Measurements from ENCODE around the gene TPD52L1. TPM values are rescaled to one million over a fixed set of nuclear protein-coding genes. Genes with fewer than 3 reads are reported as not detected.

TPD52L1 gene
- total and polyA plus RNA-seq, 2 donors (not counting 1 experiment from before 2014, with no cell fraction given) = not detected

GRCh38 chr6:125188037-125188436, 34.5 kb downstream of the TPD52L1 start:
- no peaks in the 10 kb centered on the region for H3K27me3 ChIP-seq (replicated peaks in 1 of 4; ENCODE audit: control extremely low read depth in 1 of 4, control insufficient read depth in 3 of 4, insufficient read depth in 4 of 4, low read length in 3 of 4)
- no peak overlapping the region for H3K27ac ChIP-seq (ENCODE audit: low read length in 2 of 2)
- H3K9me3 ChIP-seq (ENCODE audit: control extremely low read depth in 1 of 3, control insufficient read depth in 2 of 3, insufficient read depth in 1 of 3, low read length in 2 of 3) = no peaks in the 10 kb centered on the region
- no peak for ATAC-seq (ENCODE audit: low read depth)
- Mint-ChIP-seq H3K27ac (no peak overlapping the region), H3K4me3 (no peak overlapping the region), H3K4me1 (no peaks in the 10 kb centered on the region), H3K27me3 (peaks cover 7% of the 10 kb centered on the region), H3K9me3 (ENCODE audit: insufficient read depth) (no peaks in the 10 kb centered on the region)
- H4K20me1 ChIP-seq (ENCODE audit: control insufficient read depth, insufficient read depth, low read length, poor library complexity, severe bottlenecking) = no peaks in the 10 kb centered on the region
- WGBS (ENCODE audit: insufficient coverage) = no CpG with 5 or more reads among the region's 2 CpGs
- no peak overlapping the region for H3K4me2 ChIP-seq (replicated peaks; ENCODE audit: low read depth, low read length, poor library complexity, severe bottlenecking)
- H2AFZ ChIP-seq (ENCODE audit: insufficient read depth, low read depth, low read length, poor library complexity, severe bottlenecking) = no peak overlapping the region
- intact Hi-C loops (cut with micrococcal nuclease) = no loop called here
- ChIA-PET POLR2A (no interaction called here), CTCF (no interaction called here)
- TF ChIP-seq CTCF (IDR thresholded peaks at IDR 0.05) = no peak
- TF ChIP-seq EZH2 (IDR thresholded peaks at IDR 0.05; ENCODE audit: borderline replicate concordance, insufficient read depth, low read depth, low read length, poor library complexity, severe bottlenecking) = no peak
- no peak for DNase-seq
- H3K4me3 ChIP-seq (ENCODE audit: control extremely low read depth in 1 of 5, extremely low read depth in 1 of 5, insufficient read depth in 1 of 5, low read depth in 2 of 5, low read length in 4 of 5) = no peak overlapping the region
- no peaks in the 10 kb centered on the region for H3K36me3 ChIP-seq (replicated peaks in 1 of 2; ENCODE audit: control extremely low read depth in 1 of 2, control insufficient read depth in 1 of 2, extremely low read depth in 1 of 2, insufficient read depth in 2 of 2, low read length in 1 of 2)
- H3K4me1 ChIP-seq (ENCODE audit: control insufficient read depth in 2 of 2, insufficient read depth in 2 of 2, low read length in 2 of 2) = no peaks in the 10 kb centered on the region
- no peak overlapping the region for H3K9ac ChIP-seq (ENCODE audit: low read length)
- H3K79me2 ChIP-seq (ENCODE audit: control insufficient read depth, insufficient read depth, low read length) = no peaks in the 10 kb centered on the region

- H3K9ac ChIP-seq (ENCODE audit: low read length) = no peak overlapping the region
- no peaks in the 10 kb centered on the region for H4K20me1 ChIP-seq (ENCODE audit: control insufficient read depth, insufficient read depth, low read length, poor library complexity, severe bottlenecking)
- Mint-ChIP-seq H3K27ac (no peak overlapping the region), H3K9me3 (ENCODE audit: insufficient read depth) (no peaks in the 10 kb centered on the region), H3K4me3 (no peak overlapping the region), H3K27me3 (peaks cover 7% of the 10 kb centered on the region), H3K4me1 (no peaks in the 10 kb centered on the region)
- H3K4me3 ChIP-seq (ENCODE audit: control extremely low read depth in 1 of 5, extremely low read depth in 1 of 5, insufficient read depth in 1 of 5, low read depth in 2 of 5, low read length in 4 of 5) = no peak overlapping the region
- TF ChIP-seq CTCF (IDR thresholded peaks at IDR 0.05) (no peak), EZH2 (IDR thresholded peaks at IDR 0.05; ENCODE audit: borderline replicate concordance, insufficient read depth, low read depth, low read length, poor library complexity, severe bottlenecking) (no peak)
- H3K27ac ChIP-seq (ENCODE audit: low read length in 2 of 2) = no peak overlapping the region
- ChIA-PET CTCF (interaction anchor here (0.8 kb wide), 1 partner anchor 9 kb away, joined by 3 read pairs; no protein-coding TSS in a partner anchor), POLR2A (no interaction called here)
- intact Hi-C loops (cut with micrococcal nuclease) = no loop called here
- no peaks in the 10 kb centered on the region for H3K4me1 ChIP-seq (ENCODE audit: control insufficient read depth in 2 of 2, insufficient read depth in 2 of 2, low read length in 2 of 2)
- H3K4me2 ChIP-seq (replicated peaks; ENCODE audit: low read depth, low read length, poor library complexity, severe bottlenecking) = no peak overlapping the region
- ATAC-seq (ENCODE audit: low read depth) (no peak), DNase-seq (no peak)
- WGBS (ENCODE audit: insufficient coverage) = no CpG with 5 or more reads among the region's 1 CpG
- H3K36me3 ChIP-seq (replicated peaks in 1 of 2; ENCODE audit: control extremely low read depth in 1 of 2, control insufficient read depth in 1 of 2, extremely low read depth in 1 of 2, insufficient read depth in 2 of 2, low read length in 1 of 2) = no peaks in the 10 kb centered on the region
- H3K27me3 ChIP-seq (replicated peaks in 1 of 4; ENCODE audit: control extremely low read depth in 1 of 4, control insufficient read depth in 3 of 4, insufficient read depth in 4 of 4, low read length in 3 of 4) = no peaks in the 10 kb centered on the region
- H3K9me3 ChIP-seq (ENCODE audit: control extremely low read depth in 1 of 3, control insufficient read depth in 2 of 3, insufficient read depth in 1 of 3, low read length in 2 of 3) = no peaks in the 10 kb centered on the region
- no peaks in the 10 kb centered on the region for H3K79me2 ChIP-seq (ENCODE audit: control insufficient read depth, insufficient read depth, low read length)
- no peak overlapping the region for H2AFZ ChIP-seq (ENCODE audit: insufficient read depth, low read depth, low read length, poor library complexity, severe bottlenecking)
Measured at GRCh38 chr6:125188594-125189203, 35.1 kb downstream of the TPD52L1 start.
